Measurements from ENCODE around the gene CTH. TPM values are rescaled to one million over a fixed set of nuclear protein-coding genes. Genes with fewer than 3 reads are reported as not detected.
A peak's percentile ranks its signal among the peaks of the same experiment; 100 is the strongest.
"Not testable (repeated sequence)": the region's sequence is repeated elsewhere in the genome, so short reads cannot be mapped to it uniquely, and the experiment has no call there.

CTH gene
- 10 to 100 TPM; 39.4 to 50.4 TPM for total RNA-seq

GRCh38 chr1:70410604-70411359 is at the start of gene CTH:
Gene CTH, plus strand, starts transcription at chr1:70411268. Its CDS starts 148 bp downstream, at chr1:70411416.
- Mint-ChIP-seq H3K36me3 (ENCODE audit: insufficient read depth in 2 of 2) (peaks cover 4 to 5% of the 10 kb centered on the region in 2 donors), H3K27me3 (ENCODE audit: low read depth) (peaks cover 8% of the 10 kb centered on the region), H3K27ac (peak within 1 kb of the TSS; percentile 96), H3K9me3 (no peaks in the 10 kb centered on the region), H3K4me1 (ENCODE audit: low read depth) (peaks cover 20% of the 10 kb centered on the region), H3K4me3 (peak within 1 kb of the TSS; percentile 92 to 95)
- DNase-seq (peak; percentile 93 to 94), ATAC-seq (replicated peaks in 1 of 2) (peak; percentile 94)

GRCh38 chr1:70361727-70362398 is 49.2 kb upstream of the CTH start:
- Mint-ChIP-seq H3K27me3 (ENCODE audit: low read depth) (no peaks in the 10 kb centered on the region), H3K9me3 (no peaks in the 10 kb centered on the region)
- ATAC-seq (replicated peaks in 1 of 2) = no peak

GRCh38 chr1:70364439-70364838 is 46.6 kb upstream of the CTH start:
- Mint-ChIP-seq H3K27ac (no peak overlapping the region), H3K27me3 (ENCODE audit: low read depth) (no peaks in the 10 kb centered on the region), H3K4me1 (ENCODE audit: low read depth) (no peaks in the 10 kb centered on the region), H3K4me3 (no peak overlapping the region), H3K9me3 (no peaks in the 10 kb centered on the region), H3K36me3 (ENCODE audit: insufficient read depth in 2 of 2) (peaks cover 1 to 2% of the 10 kb centered on the region in 2 donors)
- DNase-seq (no peak), ATAC-seq (replicated peaks in 1 of 2) (no peak)

More at GRCh38 chr1:70361727-70362398, 49.2 kb upstream of the CTH start:
- Mint-ChIP-seq H3K36me3 (ENCODE audit: insufficient read depth in 2 of 2) (peaks cover 0 to 2% of the 10 kb centered on the region in 2 donors), H3K4me3 (no peak overlapping the region), H3K27ac (no peak overlapping the region), H3K4me1 (ENCODE audit: low read depth) (no peaks in the 10 kb centered on the region)
- no peak for DNase-seq

- H3K9me3 Mint-ChIP-seq; H3K4me1 Mint-ChIP-seq (ENCODE audit: low read depth); H3K27ac Mint-ChIP-seq; DNase-seq; H3K4me3 Mint-ChIP-seq; H3K27me3 Mint-ChIP-seq (ENCODE audit: low read depth); ATAC-seq (replicated peaks in 1 of 2); H3K36me3 Mint-ChIP-seq (ENCODE audit: insufficient read depth in 2 of 2): not testable (repeated sequence)
Measured at GRCh38 chr1:70366425-70366952, 44.6 kb upstream of the CTH start.

- not testable (repeated sequence) for H3K27ac Mint-ChIP-seq; H3K4me1 Mint-ChIP-seq (ENCODE audit: low read depth); H3K27me3 Mint-ChIP-seq (ENCODE audit: low read depth); ATAC-seq (replicated peaks in 1 of 2); H3K36me3 Mint-ChIP-seq (ENCODE audit: insufficient read depth in 2 of 2); H3K9me3 Mint-ChIP-seq; H3K4me3 Mint-ChIP-seq; DNase-seq
Measured at GRCh38 chr1:70366997-70367396, 44.1 kb upstream of the CTH start.

- not testable (repeated sequence) for H3K9me3 Mint-ChIP-seq; H3K36me3 Mint-ChIP-seq (ENCODE audit: insufficient read depth in 2 of 2); ATAC-seq (replicated peaks in 1 of 2); DNase-seq; H3K27me3 Mint-ChIP-seq (ENCODE audit: low read depth); H3K27ac Mint-ChIP-seq; H3K4me3 Mint-ChIP-seq; H3K4me1 Mint-ChIP-seq (ENCODE audit: low read depth)
Measured at GRCh38 chr1:70367397-70367796, 43.7 kb upstream of the CTH start.

GRCh38 chr1:70371586-70371985 is 39.5 kb upstream of the CTH start:
- not testable (repeated sequence) for DNase-seq; ATAC-seq (replicated peaks in 1 of 2); H3K4me1 Mint-ChIP-seq (ENCODE audit: low read depth)

GRCh38 chr1:70372426-70372825 is 38.6 kb upstream of the CTH start:
- H3K27me3 Mint-ChIP-seq (ENCODE audit: low read depth) = no peaks in the 10 kb centered on the region
- no peak overlapping the region for H3K27ac Mint-ChIP-seq
- H3K4me3 Mint-ChIP-seq = no peak overlapping the region
- H3K4me1 Mint-ChIP-seq (ENCODE audit: low read depth) = no peaks in the 10 kb centered on the region
- H3K36me3 Mint-ChIP-seq (ENCODE audit: insufficient read depth in 2 of 2) = peaks cover 0 to 1% of the 10 kb centered on the region in 2 donors
- DNase-seq (no peak), ATAC-seq (replicated peaks in 1 of 2) (no peak)
- H3K9me3 Mint-ChIP-seq = no peaks in the 10 kb centered on the region

More at GRCh38 chr1:70371586-70371985, 39.5 kb upstream of the CTH start:
- H3K9me3 Mint-ChIP-seq; H3K27me3 Mint-ChIP-seq (ENCODE audit: low read depth); H3K36me3 Mint-ChIP-seq (ENCODE audit: insufficient read depth in 2 of 2); H3K4me3 Mint-ChIP-seq; H3K27ac Mint-ChIP-seq: not testable (repeated sequence)

GRCh38 chr1:70373580-70373979 is 37.5 kb upstream of the CTH start:
- not testable (repeated sequence) for H3K27me3 Mint-ChIP-seq (ENCODE audit: low read depth); DNase-seq; H3K36me3 Mint-ChIP-seq (ENCODE audit: insufficient read depth in 2 of 2); H3K27ac Mint-ChIP-seq; ATAC-seq (replicated peaks in 1 of 2); H3K9me3 Mint-ChIP-seq; H3K4me3 Mint-ChIP-seq; H3K4me1 Mint-ChIP-seq (ENCODE audit: low read depth)

GRCh38 chr1:70376196-70376595 is 34.9 kb upstream of the CTH start:
- ATAC-seq (replicated peaks in 1 of 2) = no peak
- H3K4me3 Mint-ChIP-seq = no peak overlapping the region
- no peaks in the 10 kb centered on the region for H3K4me1 Mint-ChIP-seq (ENCODE audit: low read depth)
- H3K27me3 Mint-ChIP-seq (ENCODE audit: low read depth) = no peaks in the 10 kb centered on the region
- H3K27ac Mint-ChIP-seq = no peak overlapping the region
- no peaks in the 10 kb centered on the region for H3K9me3 Mint-ChIP-seq
- DNase-seq = no peak
- no peaks in the 10 kb centered on the region for H3K36me3 Mint-ChIP-seq (ENCODE audit: insufficient read depth in 2 of 2)

- no peak for ATAC-seq (replicated peaks in 1 of 2)
- Mint-ChIP-seq H3K4me3 (no peak overlapping the region), H3K9me3 (no peaks in the 10 kb centered on the region), H3K27ac (no peak overlapping the region), H3K4me1 (ENCODE audit: low read depth) (no peaks in the 10 kb centered on the region), H3K27me3 (ENCODE audit: low read depth) (peaks cover 6% of the 10 kb centered on the region), H3K36me3 (ENCODE audit: insufficient read depth in 2 of 2) (no peaks in the 10 kb centered on the region)
- no peak for DNase-seq
Measured at GRCh38 chr1:70382682-70383081, 28.4 kb upstream of the CTH start.

GRCh38 chr1:70383483-70383882 is 27.6 kb upstream of the CTH start:
- H3K4me3 Mint-ChIP-seq = no peak overlapping the region
- H3K27ac Mint-ChIP-seq = no peak overlapping the region
- H3K36me3 Mint-ChIP-seq (ENCODE audit: insufficient read depth in 2 of 2) = no peaks in the 10 kb centered on the region
- H3K4me1 Mint-ChIP-seq (ENCODE audit: low read depth) = no peaks in the 10 kb centered on the region
- H3K27me3 Mint-ChIP-seq (ENCODE audit: low read depth) = peaks cover 6% of the 10 kb centered on the region
- H3K9me3 Mint-ChIP-seq = no peaks in the 10 kb centered on the region
- DNase-seq (no peak), ATAC-seq (replicated peaks in 1 of 2) (no peak)

GRCh38 chr1:70384542-70384941 is 26.5 kb upstream of the CTH start:
- ATAC-seq (replicated peaks in 1 of 2) (no peak), DNase-seq (no peak)
- Mint-ChIP-seq H3K4me1 (ENCODE audit: low read depth) (no peaks in the 10 kb centered on the region), H3K27me3 (ENCODE audit: low read depth) (peaks cover 15% of the 10 kb centered on the region), H3K27ac (no peak overlapping the region), H3K4me3 (no peak overlapping the region), H3K36me3 (ENCODE audit: insufficient read depth in 2 of 2) (no peaks in the 10 kb centered on the region), H3K9me3 (no peaks in the 10 kb centered on the region)
